Fibroblast of the aortic adventitia (primary cell): ENCODE results near the gene RFFL. TPM values are rescaled to one million over a fixed set of nuclear protein-coding genes. Genes with fewer than 3 reads are reported as not detected.

Source experiments
- DNase-seq: peaks from one replicate; pipeline ENCODE4 v3.0.0-alpha.2; 2010; ENCODE audit warnings: low read depth
- H3K4me3 ChIP-seq: 2 replicates; pipeline ENCODE4 v1.5.1; 2011; ENCODE audit warnings: low read depth, mild to moderate bottlenecking, control low read depth, low read length, moderate library complexity
- total RNA-seq: library from RNA; depleted of rRNA; stranded (reverse); fragments of >200 nt; gene quantifications from 2 replicates; pipeline ENCODE4 v1.2.3, GENCODE V29; 2012; ENCODE audit warnings: low replicate concordance
- TF ChIP-seq, protein P1 (sequence below): IDR thresholded peaks from 2 replicates; pipeline ENCODE4 v1.5.1; 2011; ENCODE audit warnings: mild to moderate bottlenecking, low read length, control low read depth, inconsistent platforms; ENCODE audit not compliant: insufficient read depth

Gene RFFL
- total RNA-seq, 1 donor, result 17.0 TPM

DNA sequence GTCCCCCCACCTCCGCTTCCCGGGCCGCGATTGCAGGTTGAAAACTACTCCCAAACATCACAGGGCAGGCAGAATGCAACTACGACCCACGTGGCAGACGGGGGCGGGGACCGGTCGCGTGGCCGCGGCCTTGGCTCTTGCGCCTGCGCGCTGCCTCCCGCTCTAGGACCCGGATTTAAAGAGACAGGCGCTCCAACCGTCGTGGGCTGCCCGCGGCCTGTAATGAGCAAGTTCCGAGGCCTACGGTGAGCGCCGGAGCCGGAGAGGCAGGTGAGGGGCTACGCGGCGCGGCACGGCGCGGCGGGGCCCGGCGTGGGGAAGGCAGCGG lies 83.2 kb downstream of the RFFL start, which contains the start of gene LIG3:
Gene LIG3, plus strand, starts transcription at position 160 of the 328 bp plus-strand sequence. CDS start 2,494 bp downstream, outside the sequence.
- H3K4me3 ChIP-seq, result peak within 1 kb of the TSS; percentile 76
- peak; percentile 91 for DNase-seq
- TF ChIP-seq, protein P1, sequence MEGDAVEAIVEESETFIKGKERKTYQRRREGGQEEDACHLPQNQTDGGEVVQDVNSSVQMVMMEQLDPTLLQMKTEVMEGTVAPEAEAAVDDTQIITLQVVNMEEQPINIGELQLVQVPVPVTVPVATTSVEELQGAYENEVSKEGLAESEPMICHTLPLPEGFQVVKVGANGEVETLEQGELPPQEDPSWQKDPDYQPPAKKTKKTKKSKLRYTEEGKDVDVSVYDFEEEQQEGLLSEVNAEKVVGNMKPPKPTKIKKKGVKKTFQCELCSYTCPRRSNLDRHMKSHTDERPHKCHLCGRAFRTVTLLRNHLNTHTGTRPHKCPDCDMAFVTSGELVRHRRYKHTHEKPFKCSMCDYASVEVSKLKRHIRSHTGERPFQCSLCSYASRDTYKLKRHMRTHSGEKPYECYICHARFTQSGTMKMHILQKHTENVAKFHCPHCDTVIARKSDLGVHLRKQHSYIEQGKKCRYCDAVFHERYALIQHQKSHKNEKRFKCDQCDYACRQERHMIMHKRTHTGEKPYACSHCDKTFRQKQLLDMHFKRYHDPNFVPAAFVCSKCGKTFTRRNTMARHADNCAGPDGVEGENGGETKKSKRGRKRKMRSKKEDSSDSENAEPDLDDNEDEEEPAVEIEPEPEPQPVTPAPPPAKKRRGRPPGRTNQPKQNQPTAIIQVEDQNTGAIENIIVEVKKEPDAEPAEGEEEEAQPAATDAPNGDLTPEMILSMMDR, result no peak

GRCh38 chr17:34979650-34980352 lies 83.7 kb downstream of the RFFL start:
- TF ChIP-seq, protein P1, result no peak
- peak overlapping the region; percentile 76 for H3K4me3 ChIP-seq
- DNase-seq, result peak; percentile 22

GRCh38 chr17:34979153-34979552 lies 84.4 kb downstream of the RFFL start:
- TF ChIP-seq, protein P1, result no peak
- DNase-seq, result no peak
- H3K4me3 ChIP-seq, result no peak overlapping the region

- H3K4me3 ChIP-seq, result no peak overlapping the region
- TF ChIP-seq, protein P1, result no peak
- DNase-seq, result no peak
Observed at GRCh38 chr17:34974794-34975785, 88.4 kb downstream of the RFFL start.

GRCh38 chr17:34974179-34974578 lies 89.3 kb downstream of the RFFL start:
- no peak for DNase-seq
- TF ChIP-seq, protein P1, result no peak
- H3K4me3 ChIP-seq, result no peak overlapping the region

- TF ChIP-seq, protein P1, result no peak
- peak within 1 kb of the TSS; percentile 99 for H3K4me3 ChIP-seq
- DNase-seq, result peak; percentile 96
Observed at GRCh38 chr17:34961093-34961911, 102.2 kb downstream of the RFFL start, which contains the start of the genes CCT6B and ZNF830. TSS of gene CCT6B (minus strand) at chr17:34961460. CDS start at chr17:34961393, 67 bp downstream. TSS of gene ZNF830 (plus strand) at chr17:34961540. CDS start at chr17:34961567, 27 bp downstream.
